Esophagus mucosa (tissue), 1 donor: Measurements from ENCODE around the gene PIN1. TPM values are rescaled to one million over a fixed set of nuclear protein-coding genes. Genes with fewer than 3 reads are reported as not detected.

Experiments
- ATAC-seq: fragments of 200-7000 bp; cut with Tn5 transposase; one replicate; pipeline ENCODE4 v1.9.1; 2020
- total RNA-seq: library from RNA; stranded (reverse); gene quantifications from one replicate; pipeline ENCODE4 v1.2.4, GENCODE V29; 2023
- donor health status: DM: yes; HTN: yes; CAD: no.

PIN1 gene
- total RNA-seq, 1 donor from 2014 or later: 54.4 TPM

DNA sequence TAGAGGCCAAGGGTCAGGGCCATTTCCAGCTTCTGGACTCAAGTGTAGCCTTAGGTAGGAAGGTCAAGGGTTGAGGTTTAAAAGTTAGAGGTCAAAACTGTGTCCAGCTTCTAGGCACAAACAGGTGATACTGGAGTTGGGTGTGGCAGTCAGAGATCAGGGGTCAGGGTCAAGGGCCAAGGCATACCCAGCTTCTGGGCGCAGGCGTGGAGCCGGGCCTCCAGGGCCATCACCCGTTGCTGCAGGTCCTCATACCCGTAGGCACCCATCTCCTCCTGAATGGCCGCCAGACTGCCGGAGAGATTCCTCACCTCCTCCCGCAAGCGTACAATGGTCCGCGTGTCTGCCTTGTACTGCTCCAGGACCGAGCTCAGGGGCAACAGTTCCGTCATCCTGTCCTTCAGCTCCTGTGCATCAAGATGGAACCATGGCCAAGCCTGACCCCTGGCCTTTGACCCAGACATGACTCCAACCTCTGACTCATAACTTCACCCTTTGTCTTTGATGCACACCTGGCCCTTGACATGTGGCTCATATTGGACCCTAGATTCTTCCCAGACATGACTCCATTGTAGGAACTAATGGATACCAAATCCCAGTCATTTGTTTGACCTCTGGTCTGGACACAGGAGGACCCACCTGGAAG, 22.1 kb downstream of the PIN1 start:
- no peak for ATAC-seq

DNA sequence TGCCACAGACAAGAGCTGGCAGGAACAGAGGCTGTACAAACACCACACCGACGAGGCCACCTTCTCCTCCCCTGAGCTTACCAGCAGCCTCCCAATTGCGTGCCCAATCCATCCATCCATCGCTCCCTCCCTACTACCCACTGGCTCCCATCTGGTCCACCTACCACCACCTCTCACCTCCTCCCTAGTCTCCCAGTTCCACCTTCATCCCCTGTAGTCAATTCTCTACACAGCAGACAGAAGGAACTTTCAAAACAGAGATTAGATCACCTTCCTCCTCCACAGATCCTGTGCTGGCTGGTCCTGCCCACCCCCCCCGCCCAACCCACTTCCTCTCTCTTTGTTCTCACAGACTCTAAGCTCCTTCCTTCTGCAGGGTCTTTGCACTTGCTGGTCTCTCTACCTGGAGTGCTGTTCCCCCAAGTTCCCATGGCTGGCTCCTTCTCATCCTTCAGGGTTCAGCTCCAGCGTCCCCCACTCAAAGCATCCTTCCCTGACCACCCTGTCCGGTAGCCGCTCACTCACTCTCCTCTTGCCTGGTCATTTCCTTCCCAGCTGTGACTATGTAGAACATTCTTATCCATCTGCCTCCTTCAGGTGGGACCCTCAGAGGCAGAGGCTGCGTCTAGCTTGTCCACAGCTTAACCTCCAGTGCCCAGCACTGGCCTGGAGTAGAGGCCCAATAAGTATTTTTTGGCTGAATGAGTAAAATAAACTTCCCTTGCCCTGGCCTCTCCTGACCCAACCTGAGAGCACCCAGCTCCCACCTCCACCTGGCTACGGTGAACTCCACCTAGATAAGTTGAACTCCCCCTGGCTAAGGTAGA, 23.0 kb downstream of the PIN1 start:
- no peak for ATAC-seq

DNA sequence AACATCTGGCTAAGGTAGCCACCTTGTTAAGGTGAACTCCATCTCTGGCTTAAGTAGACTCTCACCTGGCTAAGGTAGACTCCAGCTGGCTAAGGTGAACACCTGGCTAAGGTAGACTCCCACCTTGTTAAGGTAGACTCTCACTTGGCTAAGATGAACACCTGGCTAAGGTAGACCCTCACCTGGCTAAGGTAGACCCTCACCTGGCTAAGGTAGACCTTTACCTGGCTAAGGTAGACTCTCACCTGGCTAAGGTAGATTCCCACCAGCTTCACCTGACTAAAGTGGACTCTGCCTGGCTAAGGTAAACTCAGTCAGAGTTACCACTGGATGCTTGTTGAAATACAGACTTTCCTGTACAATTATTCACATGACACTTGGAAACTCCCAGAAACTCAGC, 23.6 kb downstream of the PIN1 start:
- no peak for ATAC-seq

DNA sequence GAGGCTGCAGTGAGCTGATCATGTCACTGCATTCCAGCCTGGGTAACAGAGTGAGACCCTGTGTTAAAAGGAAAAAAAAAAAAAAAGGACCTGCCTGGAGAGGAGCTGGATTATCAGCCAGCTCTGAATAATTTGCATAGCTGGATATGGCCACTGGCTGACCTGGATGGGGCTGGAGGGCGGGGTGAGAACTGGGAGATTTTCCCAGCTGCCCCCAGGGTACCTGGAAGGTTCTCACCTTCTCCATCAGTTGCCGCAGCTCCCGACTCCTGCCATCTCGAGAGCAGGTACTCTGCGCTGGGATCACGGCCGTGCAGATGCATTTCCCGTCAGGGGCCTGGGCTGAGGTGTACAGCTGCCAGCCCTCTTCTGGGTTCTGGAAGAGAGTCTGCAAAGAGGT, 25.3 kb downstream of the PIN1 start:
- ATAC-seq: no peak

DNA sequence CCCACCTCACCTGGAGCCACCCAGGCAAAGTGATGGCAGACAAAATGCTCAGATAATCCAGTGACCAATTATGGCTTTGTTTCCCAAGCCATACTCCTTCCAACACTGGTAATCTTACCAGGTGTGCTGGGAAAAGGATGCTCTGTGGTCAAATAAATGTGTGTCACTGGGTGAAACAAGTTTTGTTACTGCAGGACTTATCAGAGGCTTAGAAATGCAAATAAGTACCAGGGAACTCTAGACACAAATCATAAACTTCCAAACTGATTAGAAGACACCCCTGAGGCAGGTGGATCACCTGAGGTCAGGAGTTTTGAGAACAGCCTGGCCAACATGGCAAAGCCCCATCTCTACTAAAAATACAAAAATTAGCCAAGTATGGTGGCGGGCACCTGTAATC, 26.4 kb downstream of the PIN1 start:
- ATAC-seq: no peak

DNA sequence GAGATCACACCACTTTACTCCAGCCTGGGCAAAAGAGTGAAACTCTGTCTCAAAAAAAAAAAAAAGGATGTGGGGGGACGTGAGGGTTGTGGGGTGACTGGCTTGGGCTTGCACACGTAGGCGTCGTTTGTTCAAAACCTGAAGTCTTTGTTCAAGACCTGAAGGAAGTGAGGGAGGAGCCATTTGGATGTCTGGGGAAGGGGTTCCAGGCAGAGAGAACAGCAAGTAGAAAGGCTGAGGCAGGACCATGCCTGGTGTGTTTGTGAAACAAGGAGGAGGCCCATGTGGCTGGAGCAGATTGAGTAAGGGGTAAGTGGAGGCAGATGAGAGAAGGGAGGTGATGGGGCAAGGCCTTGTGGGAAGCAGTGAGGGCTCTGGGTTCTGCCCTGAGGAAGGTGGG, 27.8 kb downstream of the PIN1 start:
- ATAC-seq: no peak

DNA sequence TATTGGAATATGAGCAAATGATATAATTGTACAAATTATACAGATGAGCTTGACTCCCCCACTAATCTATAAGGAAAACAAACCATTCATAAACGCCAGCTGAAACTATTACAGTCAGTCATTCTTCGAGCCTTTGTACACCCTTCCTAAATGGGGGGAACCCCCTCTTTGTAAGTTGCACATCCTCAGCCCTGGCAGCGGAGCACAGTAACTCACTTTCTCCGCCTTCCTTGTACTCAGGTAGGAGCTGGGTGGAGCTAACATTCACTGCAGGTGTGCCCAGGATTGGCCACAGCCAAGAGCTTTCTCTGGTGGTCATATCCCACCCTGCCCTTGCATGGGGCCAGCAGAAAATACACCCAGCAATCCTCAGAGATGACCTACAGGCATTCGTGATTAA, 28.6 kb downstream of the PIN1 start:
- no peak for ATAC-seq

DNA sequence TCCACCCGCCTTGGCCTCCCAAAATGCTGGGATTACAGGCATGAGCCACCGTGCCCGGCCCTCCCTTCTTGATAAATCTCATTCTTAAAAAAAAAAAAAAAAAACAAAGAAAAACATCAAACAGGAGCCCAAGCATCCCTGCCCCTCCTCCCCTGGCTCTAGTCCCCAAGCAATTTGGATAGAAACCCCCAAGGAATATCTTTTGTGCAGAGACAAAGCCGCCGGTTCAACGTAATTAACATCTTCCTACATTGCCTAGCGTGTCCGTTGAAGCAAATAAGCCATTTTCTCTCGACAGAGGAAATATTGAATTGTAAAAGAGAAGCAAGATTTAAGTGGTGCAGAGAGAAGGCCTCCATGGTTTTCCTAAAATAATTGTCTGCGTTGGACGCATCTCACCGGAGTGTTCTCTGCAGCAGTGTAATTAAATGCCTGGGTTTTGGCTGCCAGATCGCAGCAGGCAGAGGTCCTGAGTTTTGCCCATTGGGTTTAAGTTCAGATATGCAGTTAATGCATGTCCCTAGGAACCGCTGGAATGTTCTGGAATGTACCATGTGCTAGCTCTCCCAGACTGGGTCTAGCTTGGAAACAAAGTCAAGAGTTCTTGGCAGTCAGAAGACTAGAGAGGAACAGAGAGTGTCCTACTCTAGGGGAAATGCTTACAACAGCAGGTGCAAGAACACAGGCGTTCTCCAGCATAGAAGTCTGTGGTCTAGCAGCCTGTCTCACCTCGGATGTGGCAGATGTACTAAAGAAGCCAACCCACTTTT, 30.8 kb downstream of the PIN1 start:
- no peak for ATAC-seq

DNA sequence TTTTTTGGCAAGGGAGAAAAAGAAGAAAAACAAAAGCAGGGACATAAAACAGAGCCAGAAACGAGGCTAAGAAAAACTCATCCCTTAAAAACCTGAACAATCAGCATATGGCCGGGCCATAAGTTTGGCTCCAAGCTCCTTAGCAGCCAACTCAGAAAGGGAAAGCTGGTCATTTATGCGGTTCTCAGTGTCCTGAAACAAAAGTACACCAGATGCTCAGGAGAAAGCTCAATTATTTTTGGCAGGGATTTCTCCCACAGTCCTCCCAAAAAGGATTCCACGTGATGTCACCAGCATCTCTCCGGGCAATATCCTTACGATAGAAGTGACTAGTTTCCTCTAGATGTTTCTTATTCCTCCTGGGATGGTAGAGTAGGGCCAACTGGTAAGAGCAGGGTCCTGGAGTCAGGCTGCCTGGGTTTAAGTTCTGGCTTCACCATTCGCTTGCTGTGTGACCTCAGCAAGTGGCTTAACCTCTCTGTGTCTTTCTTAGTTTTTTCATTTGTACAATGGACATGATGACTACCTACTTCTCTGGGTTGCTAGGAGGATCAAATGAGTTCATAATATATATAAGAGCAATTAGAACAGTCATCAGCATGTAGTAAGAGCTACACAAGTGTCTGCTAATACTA, 34.0 kb downstream of the PIN1 start:
- no peak for ATAC-seq

DNA sequence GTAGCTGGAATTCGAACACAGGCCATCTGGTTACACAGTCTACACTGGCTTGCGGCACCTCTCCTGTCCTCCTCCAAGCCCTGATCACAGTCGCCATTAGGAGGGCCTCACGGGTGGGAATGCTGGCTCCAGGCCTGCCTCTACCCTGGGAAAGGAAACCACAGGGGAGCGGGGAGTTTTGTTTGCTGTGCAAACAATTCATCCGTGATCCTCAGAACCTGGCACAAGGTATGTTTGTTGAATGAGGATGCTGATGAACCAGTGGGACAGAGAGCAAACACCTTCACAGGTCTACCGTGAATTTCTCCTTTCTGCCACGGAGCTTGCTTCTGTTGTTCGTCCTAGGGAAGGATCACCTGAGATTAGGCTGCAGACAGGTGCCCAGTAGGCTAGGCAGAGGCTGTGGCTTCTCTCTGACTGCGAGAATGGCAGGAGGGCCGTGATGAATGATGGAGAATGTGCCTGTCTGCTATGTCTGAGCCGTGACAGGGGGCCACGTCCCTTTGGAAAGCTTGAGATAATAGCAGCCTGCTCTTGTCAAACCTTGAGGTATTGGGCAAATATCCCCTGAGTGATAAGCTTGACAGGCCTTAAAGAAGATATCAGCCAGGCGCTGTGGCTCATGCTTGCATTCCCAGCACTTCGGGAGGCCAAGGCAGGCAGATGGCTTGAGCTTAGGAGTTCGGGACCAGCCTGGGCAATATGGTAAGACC, 36.7 kb downstream of the PIN1 start:
- ATAC-seq: no peak

DNA sequence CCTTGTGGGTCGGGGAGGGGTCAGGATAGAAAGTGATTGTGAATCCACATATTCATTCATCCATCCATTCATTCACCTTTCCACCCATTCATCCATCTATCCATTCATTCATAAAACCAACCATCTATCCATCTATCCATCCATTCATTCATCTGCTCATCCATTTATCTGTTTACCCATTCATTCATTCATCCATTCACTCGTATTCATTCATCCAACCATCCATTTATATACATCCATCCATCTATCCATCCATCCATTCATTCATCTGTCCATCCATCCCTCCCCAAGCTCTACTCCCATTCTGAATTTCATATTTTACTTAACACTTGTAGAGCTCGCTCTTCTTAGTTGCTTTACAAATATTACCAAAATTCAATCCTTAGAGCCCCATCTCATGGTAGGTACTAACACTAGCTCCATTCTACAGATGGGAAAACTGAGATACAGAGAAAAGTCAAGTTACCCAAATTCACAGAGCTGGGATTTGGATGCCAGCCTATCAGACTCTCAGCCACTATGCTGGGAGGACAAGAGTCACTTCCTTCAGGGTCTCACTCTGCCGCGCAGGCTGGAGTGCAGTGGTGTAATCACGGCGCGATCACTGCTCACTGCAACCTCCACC, 37.6 kb downstream of the PIN1 start:
- no peak for ATAC-seq

DNA sequence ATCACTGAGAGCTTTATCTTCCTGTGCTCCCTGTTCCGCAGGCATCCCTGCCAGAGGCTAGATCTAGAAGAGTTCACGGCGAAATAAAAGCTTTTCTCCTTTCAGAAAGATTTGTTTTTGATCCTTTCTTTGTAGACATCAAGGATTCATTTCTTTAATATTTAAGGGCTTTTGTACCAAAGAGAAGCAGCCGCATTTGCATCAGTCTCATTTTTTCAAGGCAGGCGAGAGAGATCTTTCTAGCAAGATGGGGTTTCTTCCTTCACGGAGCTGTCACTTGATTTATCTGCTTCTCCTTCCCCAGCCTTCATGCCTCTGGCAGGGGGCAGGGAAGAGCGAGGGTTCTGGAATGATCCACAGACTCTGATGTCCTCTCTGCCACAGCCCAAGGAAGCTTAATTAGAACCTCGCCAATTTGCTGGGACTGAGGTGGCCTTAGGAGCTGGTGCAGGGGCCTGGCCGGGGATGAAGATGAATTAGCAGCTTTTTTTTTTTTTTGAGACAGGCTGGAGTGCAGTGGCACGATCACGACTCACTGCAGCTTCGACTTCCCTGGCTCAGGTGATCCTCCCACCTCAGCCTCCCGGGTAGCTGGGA, 40.0 kb downstream of the PIN1 start:
- no peak for ATAC-seq

DNA sequence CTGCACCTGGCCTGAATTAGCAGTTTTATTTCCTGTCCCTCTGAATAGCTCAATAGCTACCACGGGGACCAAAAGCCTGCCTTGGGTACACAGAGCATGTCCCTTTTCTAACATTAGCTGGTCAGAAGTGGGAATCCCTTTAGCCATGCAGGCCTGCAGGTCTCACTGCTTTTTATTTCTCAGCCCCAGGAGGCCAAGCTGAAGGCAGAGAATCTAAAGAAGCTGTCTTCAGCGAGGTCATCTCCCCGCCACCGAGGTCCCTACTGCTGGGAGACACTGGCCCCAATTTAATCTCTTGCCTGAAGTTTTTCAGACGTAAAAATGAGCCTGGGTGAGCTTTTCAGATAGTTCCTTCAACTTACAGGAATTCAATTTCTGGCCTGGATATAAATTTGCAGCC, 40.7 kb downstream of the PIN1 start:
- no peak for ATAC-seq

DNA sequence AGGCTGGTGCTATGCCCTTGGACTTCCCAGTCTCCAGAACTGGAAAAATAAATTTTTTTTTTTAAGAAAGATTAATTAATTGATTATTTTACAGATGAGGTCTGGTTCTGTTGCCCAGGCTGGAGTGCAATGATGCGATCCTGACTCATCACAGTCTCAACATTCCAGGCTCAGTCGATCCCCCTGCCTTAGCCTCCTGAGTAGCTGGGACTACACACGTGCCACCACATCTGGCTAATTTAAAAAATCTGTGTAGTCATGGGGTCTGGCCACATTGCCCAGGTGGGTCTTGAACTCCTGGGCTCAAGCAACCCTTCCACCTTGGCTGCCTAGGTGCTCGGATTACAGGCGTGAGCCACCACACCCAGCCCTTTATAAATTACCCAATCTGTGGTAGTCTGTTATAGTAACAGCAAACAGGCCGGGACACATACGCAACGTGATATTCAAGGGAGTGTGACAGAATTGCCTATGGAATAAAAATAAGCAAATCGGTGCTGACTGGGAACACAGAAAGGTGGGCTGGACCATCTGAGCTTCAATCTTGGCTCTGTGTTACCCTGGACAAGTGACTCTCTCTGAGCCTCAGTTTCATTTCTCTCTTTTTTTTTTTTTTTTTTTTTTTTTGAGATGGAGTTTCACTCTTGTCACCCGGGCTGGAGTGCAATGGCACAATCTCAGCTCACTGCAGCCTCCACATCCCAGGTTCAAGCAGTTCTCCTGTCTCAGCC, 42.8 kb downstream of the PIN1 start:
- peak; percentile 62 for ATAC-seq

DNA sequence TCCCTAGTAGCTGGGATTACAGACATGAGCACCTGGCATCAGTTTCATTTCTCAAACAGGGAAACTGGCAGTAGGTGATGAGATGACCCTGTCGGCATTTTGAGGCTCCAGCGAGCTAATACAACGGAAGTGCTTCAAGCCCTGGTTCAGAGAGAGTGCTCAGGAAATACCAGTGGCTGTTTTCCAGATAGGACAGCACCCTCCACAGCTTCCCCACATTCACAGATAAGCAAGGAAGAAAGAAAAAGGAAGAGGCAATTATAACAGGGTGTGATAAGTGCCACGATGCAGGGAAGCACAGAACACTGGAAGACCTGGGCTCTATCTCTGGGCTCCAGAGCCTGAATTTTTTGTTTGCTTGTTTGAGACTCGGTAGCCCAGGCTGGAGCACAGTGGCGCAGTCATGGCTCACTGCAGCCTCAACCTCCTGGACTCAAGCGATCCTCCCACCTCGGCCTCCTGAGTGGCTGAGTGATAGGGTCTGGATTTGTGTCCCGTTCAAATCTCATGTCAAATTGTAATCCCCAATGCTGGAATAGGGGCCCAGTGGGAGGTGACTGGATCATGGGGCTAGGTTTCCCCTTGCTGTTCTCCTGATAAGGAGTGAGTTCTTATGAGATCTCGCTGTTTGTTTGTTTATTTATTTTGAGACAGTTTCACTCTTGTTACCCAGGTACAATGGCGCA, 43.5 kb downstream of the PIN1 start:
- ATAC-seq: no peak

DNA sequence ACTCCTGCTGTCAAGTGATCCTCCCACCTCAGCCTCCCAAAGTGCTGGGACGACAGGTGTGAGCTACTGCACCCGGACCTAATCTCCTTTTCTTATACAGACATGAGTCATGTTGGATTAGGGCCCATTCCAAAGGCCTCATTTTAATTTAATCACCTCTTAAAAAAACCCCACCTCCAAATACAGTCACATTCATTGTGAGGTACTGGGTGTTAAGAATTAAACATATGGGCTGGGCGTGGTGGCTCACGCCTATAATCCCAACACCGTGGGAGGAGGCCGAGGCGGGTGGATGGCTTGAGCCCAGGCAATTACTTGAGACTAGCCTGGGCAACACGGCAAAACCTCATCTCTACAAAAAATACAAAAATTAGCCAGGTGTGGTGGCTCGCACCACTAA, 46.6 kb downstream of the PIN1 start:
- ATAC-seq: peak; percentile 85

DNA sequence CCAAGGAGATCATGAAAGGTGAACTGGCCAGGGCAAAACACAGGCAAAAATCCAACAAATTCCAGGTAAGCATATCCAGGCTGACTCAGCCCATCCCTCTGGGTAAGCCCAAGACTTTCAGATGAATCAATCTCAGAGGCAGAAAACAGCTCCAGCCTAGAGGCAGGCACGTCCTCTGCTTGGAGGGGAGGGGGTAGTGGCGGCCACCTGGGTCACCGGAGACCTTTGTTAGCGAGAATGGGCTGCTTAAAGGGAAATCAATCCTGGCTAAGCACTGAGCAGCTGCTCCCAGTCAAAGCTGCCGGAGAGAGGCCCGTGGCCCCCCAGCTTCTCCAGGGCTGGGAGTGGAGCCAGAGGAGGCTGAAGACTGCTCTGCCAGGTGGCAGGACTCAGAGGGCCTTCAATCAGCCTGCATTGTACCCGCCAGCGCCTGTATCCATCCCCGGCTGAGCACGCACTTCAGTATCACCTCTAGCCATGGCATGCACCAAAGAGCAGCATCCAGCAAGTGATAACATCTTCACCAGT, 48.2 kb downstream of the PIN1 start:
- ATAC-seq: peak; percentile 31

DNA sequence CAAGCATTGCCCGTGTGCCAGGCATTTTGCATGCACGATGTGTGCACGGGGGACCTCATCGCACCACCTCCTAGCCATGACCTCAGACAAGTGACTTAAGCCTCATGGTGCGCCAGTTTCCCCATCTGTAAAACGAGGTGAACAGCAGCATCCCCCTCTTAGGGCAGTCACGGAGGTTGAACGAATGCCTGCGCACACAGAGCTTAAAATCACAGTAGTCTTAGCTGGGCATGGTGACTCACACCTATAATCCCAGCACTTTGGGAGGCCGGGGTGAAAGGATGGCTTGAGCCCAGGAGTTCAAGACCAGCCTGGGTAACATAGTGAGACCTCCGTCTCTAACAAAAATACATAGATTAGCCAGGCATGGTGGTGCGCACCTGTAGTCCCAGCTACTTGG, 48.6 kb downstream of the PIN1 start:
- peak; percentile 21 for ATAC-seq

DNA sequence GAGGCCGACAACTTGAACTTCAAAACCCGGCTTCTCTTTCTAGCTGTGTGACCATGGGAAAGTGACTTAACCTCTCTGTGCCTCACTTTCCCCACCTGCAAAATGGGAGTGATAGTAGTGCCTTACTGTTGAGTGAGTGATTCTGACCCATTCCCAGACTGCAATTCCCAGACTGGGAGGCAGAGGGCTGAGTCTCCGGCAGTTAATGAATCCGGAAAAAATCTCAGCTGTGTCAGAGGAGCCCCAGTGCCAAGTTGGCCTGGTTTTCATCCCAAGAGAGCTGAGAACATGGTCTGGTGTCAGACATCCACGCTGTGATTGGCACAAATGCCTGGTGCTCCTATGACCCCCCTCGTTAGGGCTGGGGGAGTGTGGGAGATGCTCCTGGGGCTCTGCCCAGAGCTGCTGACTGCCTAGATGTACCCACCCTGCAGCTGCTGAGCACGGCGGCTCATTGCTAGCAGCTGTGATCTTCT, 50.0 kb downstream of the PIN1 start:
- ATAC-seq: no peak
